HT-29 (cell line): ENCODE results near the gene STEAP1. TPM values are rescaled to one million over a fixed set of nuclear protein-coding genes. Genes with fewer than 3 reads are reported as not detected.
"Not testable (repeated sequence)": the region's sequence is repeated elsewhere in the genome, so short reads cannot be mapped to it uniquely, and the experiment has no call there.

Experiments used
- DNase-seq: peaks from one replicate; pipeline ENCODE4 v3.0.0-alpha.2; 2015; ENCODE audit warnings: low spot score
- total RNA-seq: library from RNA; depleted of rRNA; stranded (reverse); fragments of >200 nt; shearing (Covaris generic); gene quantifications from 2 replicates; pipeline ENCODE4 v1.2.3, GENCODE V29; 2014

The STEAP1 gene
- total RNA-seq, 1 experiment from 2014 or later = 5.9 TPM

DNA sequence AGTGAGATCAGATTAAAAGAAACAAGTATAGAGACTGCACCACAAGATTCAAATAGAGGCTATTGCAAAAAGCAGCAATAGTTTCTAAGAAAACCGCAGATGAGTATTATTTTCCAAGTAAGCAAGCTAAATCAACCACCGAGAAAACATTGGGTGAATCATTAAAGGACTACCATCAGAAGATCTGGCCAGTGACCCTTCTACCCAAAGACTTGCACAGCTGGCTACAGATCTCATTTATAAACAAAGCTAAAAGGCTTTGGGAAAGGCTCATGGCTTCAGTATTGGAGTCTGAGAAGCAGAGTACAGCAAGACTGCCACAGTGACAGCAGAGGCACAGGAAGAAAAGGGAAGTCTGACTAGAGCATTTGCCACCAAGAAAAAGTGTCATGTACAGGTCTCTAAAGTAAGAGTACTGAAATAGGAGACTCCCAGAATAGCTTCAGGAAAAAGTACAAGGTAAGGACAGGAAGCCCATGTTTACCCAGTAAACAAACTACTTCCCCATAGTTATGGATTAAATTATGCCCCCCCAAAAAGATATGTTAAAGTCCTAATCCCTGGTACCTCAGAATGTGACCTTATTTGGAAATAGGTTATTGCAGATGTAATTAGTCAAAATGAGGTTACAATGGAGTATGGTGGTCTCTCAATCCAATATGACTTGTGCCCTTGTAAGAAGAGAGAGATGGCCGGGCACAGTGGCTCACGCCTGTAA is 19.0 kb downstream of the STEAP1 start:
- DNase-seq = peak; percentile 77

DNA sequence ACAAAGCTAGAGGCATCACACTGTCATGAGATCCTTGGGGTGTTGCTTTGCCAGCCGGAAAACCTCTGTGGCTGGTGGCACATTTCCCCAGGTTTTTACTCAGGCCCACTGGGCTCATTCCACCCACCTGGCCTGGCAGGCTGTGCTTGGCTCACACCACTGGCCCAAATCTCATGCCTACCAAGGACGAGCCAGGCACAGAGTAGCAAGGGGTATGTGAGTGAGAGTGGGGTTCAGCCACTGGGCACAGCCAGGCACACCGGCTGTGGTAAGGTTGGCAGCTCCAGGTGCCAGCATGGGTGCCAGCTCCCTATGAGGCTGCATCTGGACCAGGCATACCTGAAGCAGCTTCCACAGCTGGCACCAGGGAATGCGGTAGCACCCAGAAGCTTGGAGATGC is 21.4 kb downstream of the STEAP1 start:
- no peak for DNase-seq

DNA sequence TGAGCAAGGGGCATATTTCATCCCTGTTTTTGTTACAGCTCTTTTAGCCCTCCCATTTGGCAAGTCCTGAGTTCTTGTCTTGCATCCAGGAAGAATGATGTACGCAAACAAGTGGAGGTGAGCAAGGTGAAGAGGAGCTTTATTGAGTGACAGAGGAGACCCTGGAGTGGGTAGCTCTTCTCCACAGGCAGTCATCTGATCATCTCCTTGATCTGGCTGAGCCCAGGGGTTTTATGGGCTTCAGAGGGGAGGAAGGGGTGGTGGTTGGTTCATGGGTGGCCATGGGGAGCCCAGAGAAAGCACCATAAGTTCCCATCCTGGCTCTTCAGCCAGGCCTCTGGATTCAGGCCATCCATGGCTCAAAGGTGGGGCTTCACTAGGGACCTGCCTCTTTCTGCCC is 21.9 kb downstream of the STEAP1 start:
- no peak for DNase-seq

DNA sequence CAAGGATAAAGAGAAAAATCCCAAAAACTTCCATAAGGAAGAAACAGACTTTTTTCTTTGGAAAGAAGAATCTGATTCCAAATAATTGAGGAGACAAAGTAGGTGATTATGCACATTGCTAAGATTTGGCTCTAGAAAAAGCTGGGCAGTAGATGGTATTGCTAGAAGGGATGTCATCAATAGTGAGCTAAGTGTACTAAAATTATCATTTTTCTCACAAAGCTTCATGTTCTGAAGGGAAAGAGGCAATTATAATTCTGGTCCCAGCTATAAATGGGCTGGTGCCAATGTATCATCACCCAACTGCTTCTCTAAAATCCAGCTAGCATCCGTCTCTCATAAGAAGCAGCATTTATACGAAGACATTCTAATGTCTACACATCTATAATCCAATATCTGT is 23.9 kb downstream of the STEAP1 start:
- DNase-seq = no peak

DNA sequence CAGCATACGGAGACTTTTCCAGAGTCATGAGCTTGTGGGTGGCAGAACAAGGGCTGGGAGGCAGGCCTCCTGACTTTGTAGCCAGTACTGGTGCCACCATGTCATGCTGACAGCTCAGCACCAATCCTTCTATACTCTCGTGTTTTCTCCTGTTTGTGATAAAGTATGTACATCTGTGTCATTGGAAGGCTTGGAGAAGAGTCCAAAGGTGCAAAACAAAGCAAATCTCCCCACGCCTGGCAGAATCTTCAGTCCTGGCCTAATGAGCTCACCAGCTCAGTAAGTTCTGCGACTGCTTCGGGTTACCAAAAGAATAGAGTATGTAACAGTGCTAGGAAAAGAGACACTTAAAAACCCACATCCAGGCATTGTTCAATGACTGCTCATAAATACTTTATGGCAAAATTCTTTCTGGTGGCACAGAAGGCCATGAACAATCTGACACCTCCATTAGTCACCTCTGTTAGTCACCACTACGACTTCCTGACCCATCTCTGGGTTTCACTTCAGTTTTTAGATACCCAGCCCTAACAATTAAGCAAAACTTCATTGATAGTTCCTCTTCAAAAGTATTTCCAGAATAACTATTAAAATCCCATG is 24.5 kb downstream of the STEAP1 start:
- peak; percentile 74 for DNase-seq

DNA sequence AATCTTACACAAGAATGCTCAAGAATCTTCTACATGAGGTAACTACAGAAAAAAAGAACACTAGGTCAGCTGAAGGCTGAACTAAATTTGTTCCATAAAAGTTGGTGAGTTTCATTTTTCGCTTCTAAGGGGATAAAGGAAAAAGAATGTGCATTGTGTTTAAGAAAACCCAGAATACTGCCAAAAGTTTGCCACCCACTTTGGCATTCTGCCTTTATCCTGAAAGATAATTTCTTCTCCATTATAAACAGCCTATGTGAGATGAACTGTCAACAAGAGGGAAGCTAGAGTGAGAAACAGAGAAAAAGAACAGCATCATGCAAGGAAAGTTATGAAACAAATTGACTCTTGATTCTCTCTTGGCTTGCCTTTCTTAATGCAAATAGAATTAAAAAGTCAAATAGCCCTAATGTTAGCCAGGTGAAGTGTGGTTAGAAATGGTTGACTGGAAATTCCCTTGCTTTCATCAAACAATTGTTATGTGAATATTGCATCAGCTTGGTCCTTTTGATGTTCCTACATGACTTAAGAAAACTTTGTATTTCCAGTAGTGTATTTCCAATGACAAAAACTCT is 25.8 kb downstream of the STEAP1 start:
- peak; percentile 39 for DNase-seq

DNA sequence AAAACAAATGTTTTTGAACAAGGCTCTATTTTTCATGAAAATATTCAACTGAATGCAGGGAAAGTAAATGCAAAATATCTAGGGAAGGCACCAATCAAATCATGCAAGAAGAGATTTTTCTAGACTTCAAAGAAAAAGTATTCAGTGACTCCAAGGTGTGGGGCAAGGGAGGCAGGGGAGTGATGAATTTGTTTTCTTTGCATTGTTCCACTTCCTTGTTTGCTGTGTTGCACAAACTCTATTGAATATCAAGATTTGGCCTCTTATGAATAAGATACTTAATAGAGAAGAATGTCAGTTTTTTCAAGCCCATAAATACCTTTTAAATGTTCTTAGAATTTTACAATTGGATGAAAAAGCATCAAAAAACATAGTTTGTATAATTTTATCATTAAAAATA is 26.4 kb downstream of the STEAP1 start:
- peak; percentile 32 for DNase-seq

DNA sequence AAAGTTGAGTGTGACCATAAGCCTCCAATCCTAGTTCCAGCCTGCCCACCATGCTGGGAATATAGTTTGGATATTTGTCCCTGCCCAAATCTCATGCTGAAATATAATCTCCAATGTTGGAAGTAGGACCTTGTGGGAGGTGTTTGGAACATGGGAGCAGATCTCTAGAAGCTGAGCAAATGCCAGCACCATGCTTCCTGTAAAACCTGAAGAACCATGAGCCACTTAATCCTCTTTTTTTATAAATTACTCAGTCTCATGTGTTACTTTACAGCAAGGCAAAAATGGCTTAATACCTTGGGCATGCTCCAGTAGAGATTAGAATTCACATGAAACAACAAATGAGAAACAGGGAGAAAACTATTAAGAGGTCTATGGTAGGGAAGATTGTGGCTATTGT is 27.2 kb downstream of the STEAP1 start:
- DNase-seq = no peak

DNA sequence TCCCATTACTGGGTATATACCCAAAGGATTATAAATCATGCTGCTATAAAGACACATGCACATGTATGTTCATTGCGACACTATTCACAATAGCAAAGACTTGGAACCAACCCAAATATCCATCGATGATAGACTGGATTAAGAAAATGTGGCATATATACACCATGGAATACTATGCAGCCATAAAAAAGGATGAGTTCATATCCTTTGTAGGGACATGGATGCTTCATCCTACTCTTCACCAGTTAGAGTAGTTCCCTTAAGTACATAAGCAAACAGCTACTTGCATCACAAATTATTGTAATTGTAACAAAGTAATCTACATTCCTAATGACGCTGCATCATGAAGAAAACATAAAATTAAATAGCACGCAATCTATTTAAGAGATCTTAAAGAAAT is 32.0 kb downstream of the STEAP1 start:
- DNase-seq = not testable (repeated sequence)

DNA sequence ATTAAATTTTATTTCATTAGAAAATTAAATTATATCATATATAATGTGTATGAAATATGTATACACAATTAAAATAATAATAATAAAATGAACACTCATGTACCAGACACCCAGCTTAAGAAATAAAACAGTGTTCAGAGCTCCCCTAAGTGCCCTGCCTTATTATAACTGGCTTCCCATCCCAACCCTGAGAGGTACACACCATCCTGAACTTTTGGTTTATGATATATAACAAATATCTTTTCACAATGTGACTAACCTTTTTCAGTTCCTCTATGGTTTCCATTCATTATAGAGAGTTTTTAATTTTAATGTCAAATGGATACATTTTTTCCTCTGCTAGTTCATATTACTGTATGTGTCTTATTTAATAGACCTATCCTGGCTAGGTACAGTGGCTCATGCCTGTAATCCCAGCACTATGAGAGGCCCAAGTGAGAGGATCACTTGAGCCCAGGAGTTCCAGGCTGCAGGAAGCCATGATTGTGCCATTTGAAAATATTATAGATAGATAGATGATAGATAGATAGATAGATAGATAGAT is 33.3 kb downstream of the STEAP1 start:
- DNase-seq = no peak

DNA sequence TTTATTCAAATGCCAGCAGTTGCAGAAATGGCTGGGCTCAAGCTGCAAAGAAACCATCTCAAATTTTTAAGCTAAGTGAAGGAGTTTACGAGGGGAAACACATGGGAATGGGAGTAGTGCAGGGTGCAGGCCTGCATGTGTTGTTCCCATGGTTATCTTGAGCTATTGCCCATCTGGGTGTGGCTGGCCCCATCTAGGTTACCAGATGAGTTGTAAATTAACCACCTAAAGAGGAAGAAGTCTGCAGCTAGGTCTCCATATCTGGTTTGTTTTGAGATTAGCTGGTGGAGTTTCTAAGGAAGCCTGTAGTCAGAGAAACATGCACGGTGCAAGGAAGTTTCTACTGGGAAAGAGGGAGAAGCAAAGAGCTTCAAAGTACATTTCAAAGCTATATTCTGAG is 34.0 kb downstream of the STEAP1 start:
- peak; percentile 36 for DNase-seq

DNA sequence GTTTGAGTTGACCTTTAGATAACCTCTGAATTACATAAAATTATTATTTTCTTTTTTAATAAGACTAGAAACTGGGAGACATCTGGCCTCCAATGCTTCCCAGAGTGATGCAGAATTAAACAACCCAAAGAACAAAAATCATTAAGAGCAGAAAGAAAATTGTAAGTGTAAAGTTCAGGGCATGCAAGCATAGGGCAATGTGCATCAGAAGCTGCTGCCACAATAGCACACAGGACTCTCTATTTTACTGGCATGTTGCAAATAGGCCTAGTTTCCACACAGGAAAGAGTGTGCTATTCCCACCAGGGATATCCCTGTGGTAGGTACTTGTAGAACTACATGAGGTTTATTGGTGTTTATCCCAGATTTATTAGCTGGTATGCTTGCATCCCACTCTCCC is 36.7 kb downstream of the STEAP1 start:
- no peak for DNase-seq

DNA sequence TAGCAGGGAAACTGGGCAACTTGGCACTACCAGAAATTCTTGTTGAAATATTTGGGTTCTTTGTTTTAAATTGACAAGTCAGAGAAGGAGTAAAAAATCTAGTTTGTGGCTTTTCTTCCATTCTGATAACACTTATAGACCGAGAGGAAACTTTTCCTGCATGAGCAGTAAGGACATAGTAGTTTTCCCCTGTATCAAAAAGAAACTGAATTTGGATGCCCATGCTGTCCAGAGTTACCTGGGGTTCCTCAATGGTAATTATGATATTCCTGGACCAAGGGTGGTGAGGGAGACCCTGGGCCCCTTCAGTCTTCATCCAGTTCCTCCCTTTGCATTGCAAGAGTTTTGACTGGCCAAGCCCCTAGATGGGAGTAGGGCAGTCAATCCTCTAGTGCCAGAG is 37.4 kb downstream of the STEAP1 start:
- no peak for DNase-seq

DNA sequence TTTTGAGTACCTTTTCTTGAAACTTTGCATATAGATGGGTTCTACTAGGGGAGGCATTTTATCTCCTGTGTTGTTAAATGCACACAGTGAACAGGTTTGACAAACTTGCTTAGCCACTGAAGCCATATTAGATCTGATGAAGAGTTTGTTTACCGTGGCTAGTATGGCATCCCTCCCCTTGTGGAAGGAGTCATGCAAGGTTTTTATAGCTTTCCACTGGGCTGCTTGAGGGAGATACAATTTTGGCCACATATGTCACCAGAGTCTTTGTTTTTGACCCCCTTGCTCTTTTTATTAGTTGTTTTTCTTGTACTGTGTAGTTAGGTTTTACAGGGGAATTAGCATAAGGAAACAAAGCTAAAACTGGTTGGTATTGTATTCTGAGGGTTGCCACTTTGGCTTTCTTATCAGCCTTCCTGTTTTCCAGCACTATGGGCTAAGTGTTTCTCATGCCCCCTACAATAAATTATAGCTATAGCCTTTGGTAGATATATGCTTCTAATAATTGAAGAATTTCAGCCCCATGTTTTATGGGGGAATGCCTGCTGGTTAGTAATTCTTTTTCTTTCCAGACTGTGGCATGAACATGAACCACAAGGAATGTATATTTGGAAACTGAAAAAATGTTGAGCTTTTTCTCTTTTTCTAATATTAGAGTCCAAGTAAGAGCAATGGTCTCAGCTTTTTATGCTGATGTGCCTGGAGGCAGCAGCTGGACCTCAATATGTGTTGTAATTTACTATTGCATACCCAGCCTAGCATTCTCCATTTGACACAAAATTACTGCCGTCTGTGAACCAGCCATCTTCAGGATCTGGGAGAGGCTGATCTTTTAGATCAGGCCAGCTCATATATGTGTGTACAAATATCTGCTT is 38.8 kb downstream of the STEAP1 start:
- no peak for DNase-seq

DNA sequence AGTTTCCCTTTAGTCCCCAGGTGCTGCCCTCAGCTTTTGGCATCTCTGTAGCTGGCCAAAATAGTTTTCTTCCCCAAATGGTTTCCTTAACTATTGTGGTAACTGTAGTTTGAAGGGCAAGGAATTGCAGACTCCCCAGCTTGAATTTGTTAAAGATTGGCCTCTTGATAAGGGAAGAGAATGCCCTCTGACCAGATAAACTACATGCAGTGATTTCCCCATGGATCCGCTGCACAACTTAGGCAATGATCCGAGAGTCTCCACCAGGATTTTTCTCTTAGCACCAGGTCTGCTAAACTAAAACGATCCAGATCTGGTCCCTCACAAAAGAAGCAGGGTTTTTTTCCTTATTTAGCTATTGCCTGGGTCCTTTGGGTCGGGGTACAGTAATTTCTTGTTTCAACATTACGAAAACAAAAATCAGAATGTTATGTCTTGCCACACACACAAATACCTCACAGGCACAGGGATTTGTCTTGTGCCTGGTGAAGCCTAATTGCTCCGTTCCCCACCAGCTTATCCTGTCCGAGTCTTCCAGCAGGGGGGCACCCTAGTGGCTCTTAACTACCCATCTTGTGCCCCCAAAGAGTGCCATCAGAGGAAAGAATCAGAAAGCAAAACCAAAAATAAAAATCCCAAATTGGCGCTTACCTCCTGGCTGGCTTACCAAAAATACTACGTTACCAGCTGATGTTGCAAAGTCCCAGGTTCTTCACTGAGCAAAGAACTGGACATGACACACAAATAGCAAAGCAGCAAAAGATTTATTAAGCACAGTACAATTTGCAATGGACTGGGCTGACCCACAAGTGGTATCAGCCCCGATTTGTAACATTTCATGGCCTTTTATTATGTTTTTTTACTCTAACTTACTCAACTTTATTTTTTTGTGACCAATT is 40.9 kb downstream of the STEAP1 start:
- DNase-seq = no peak

DNA sequence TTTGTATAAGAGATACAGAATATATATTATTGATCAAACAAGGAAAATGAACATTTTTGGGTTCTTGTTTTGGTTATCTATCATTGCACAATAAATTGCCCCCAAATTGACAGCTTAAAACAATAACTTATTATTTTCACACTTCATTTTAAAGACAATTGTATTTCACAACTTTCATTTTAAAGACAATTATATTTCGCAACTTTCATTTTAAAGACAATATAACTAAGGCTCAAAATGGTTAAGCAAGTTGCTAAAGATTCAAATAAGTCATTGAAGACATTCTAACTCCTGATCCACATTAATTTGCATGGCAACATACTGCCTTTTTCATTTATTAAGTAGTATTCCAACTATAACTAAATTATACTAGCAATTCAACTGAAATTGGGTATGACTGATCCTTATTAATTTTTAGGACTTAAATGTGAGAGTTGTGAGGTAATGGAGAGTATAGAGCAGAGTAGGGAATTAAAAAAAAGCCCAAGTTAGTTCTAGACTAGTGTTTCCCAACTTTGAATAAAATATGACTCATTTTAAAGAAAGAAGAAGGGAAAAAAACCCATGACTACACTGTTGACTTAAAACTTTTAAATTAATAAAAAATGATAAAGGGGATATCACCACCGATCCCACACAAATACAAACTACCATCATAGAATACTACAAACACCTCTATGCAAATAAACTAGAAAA is 47.4 kb downstream of the STEAP1 start:
- DNase-seq = no peak

DNA sequence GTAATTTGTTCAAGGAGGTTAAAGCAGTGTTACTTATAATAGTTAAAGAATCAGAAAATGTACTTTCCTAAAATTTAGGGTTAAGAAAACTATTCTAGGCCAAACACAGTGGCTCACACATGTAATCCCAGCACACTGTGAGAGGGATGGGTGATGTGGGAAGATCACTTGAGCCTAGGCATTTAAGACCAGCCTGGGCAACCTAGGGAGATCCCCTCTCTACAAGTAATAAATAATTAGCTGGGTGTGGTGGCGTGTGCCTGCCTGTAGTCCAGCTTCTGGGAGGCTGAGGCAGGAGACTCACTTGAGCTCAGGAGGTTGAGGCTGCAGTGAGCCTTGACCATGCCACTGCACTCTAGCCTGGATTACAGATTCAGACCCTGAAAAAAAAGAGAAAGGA is 53.7 kb downstream of the STEAP1 start:
- DNase-seq = no peak

DNA sequence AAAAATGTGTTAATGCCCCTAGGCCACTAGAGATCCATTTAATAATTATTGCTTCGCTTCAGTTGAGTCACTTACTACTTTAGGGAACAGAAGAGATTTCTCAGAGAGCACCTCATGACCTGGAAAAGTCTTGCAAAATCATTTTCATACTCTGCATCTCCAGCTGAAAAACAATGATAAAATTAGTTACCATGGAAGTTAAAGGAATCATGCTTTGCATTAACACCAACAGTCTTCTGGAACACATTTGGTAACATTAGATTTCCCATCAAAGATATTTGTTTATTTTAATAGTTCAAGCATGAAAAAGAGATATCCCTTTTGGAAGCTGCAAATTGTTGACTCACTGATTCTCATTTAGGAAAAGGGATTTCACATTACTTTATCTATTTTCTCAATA is 55.5 kb downstream of the STEAP1 start:
- DNase-seq = no peak

DNA sequence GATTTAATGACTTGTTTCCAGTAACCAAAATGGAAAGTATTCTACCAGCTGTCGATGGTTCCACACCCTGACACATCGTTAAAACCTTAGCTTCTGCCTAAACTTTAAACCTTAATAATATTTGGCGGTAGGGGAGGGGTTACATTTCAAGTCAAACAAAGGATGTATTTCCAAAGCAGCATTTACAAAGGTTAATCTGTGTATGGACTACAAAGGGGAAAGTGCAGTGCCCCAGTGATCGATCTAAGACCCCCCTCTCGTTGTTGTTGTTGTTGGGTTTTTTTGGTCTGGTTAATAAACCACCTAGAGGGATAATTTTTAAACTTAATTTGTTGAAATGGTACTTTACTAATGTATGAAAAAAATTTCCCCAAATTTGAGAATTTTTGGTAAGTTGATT is 56.2 kb downstream of the STEAP1 start:
- DNase-seq = no peak

DNA sequence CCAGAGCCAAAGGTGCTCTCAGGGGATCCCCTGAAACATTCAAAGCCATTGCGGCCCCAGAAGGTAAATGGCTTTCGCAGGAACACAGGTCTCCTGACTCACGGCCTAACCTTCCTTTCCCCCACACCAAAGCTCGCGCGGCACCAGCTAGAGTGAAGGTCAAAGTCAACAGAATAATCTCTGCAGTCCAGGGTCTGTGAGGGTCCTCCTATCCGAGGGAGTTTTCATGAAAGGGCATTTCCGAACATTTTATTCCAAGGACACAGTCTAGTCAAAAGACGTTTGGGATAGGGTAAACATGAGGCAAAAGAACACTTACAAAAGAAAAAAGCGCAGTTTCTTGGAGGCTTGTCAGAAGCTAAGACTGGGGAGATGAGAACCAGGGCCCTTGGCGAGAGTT is 56.7 kb downstream of the STEAP1 start:
- DNase-seq = no peak
